H9 (cell line): ENCODE data around the gene FADS3. TPM values are rescaled to one million over a fixed set of nuclear protein-coding genes. Genes with fewer than 3 reads are reported as not detected.
A peak's percentile ranks its signal among the peaks of the same experiment; 100 is the strongest.

Source experiments
- DNase-seq: peaks from one replicate; pipeline ENCODE4 v3.0.0-alpha.2; 2017
- H2AFZ ChIP-seq: one replicate; pipeline ENCODE4 v1.6.1; 2013; ENCODE audit warnings: mild to moderate bottlenecking, low read length, control low read depth, moderate library complexity
- H2AK5ac ChIP-seq: 2 replicates; pipeline ENCODE4 v1.6.1; 2013; ENCODE audit warnings: low read length, control low read depth, mixed read lengths; ENCODE audit not compliant: insufficient read length
- H2BK120ac ChIP-seq: one replicate; pipeline ENCODE4 v1.6.1; 2013; ENCODE audit warnings: low read depth, mild to moderate bottlenecking, low read length, control low read depth, inconsistent platforms; ENCODE audit not compliant: poor library complexity, severe bottlenecking
- H2BK12ac ChIP-seq: 2 replicates; pipeline ENCODE4 v1.6.1; 2013; ENCODE audit warnings: low read length, control low read depth, mixed read lengths, low read depth; ENCODE audit not compliant: insufficient read length
- H2BK15ac ChIP-seq: 2 replicates; pipeline ENCODE4 v1.6.1; 2013; ENCODE audit warnings: low read depth, low read length, control low read depth
- H2BK20ac ChIP-seq: one replicate; pipeline ENCODE4 v1.6.1; 2013; ENCODE audit warnings: low read depth, mild to moderate bottlenecking, low read length, control low read depth, inconsistent platforms; ENCODE audit not compliant: poor library complexity, severe bottlenecking
- H2BK5ac ChIP-seq: 2 replicates; pipeline ENCODE4 v1.6.1; 2013; ENCODE audit warnings: low read length, control low read depth, mixed read lengths; ENCODE audit not compliant: insufficient read length
- H3K14ac ChIP-seq: 2 replicates; pipeline ENCODE4 v1.6.1; 2013; ENCODE audit warnings: low read length, control low read depth; ENCODE audit not compliant: insufficient read depth
- H3K18ac ChIP-seq: 2 replicates; pipeline ENCODE4 v1.6.1; 2013; ENCODE audit warnings: low read depth, mild to moderate bottlenecking, mixed read lengths, low read length, control low read depth; ENCODE audit not compliant: insufficient read length
- H3K23ac ChIP-seq: 2 replicates; pipeline ENCODE4 v1.6.1; 2013; ENCODE audit warnings: low read length, control low read depth, mixed read lengths, low read depth; ENCODE audit not compliant: insufficient read length
- H3K23me2 ChIP-seq: 2 replicates; pipeline ENCODE4 v1.6.1; 2013; ENCODE audit warnings: low read depth, mild to moderate bottlenecking, mixed read lengths, low read length, control low read depth; ENCODE audit not compliant: insufficient read length, poor library complexity, severe bottlenecking
- H3K27ac ChIP-seq: 2 replicates; pipeline ENCODE4 v1.5.1; 2013; ENCODE audit warnings: low read length, control low read depth, mixed read lengths, low read depth; ENCODE audit not compliant: insufficient read length
- H3K27me3 ChIP-seq: 2 replicates; pipeline ENCODE4 v1.6.1; 2013; ENCODE audit warnings: low read length, control low read depth, inconsistent platforms; ENCODE audit not compliant: insufficient read depth
- H3K4ac ChIP-seq: 2 replicates; pipeline ENCODE4 v1.6.1; 2013; ENCODE audit warnings: low read depth, mild to moderate bottlenecking, control low read depth, inconsistent platforms, low read length, moderate library complexity
- H3K4me1 ChIP-seq: 2 replicates; pipeline ENCODE4 v1.6.1; 2013; ENCODE audit warnings: low read length, control low read depth, inconsistent platforms; ENCODE audit not compliant: insufficient read depth
- H3K4me2 ChIP-seq: 2 replicates; pipeline ENCODE4 v1.6.1; 2013; ENCODE audit warnings: low read length, control low read depth, mixed read lengths; ENCODE audit not compliant: insufficient read length, insufficient read depth
- H3K56ac ChIP-seq: 2 replicates; pipeline ENCODE4 v1.6.1; 2013; ENCODE audit warnings: low read depth, mild to moderate bottlenecking, mixed read lengths, low read length, control low read depth; ENCODE audit not compliant: insufficient read length
- H3K79me1 ChIP-seq: 2 replicates; pipeline ENCODE4 v1.6.1; 2013; ENCODE audit warnings: low read depth, mild to moderate bottlenecking, moderate library complexity, low read length, control low read depth, inconsistent platforms; ENCODE audit not compliant: insufficient read depth, poor library complexity, severe bottlenecking
- H3K79me2 ChIP-seq: 2 replicates; pipeline ENCODE4 v1.6.1; 2013; ENCODE audit warnings: low read length, control low read depth, inconsistent platforms; ENCODE audit not compliant: insufficient read depth
- H3K9ac ChIP-seq: 2 replicates; pipeline ENCODE4 v1.6.1; 2013; ENCODE audit warnings: low read length, control low read depth, mixed read lengths; ENCODE audit not compliant: insufficient read length; ENCODE audit errors: extremely low read depth
- H3K9me3 ChIP-seq: one replicate; pipeline ENCODE4 v1.6.1; 2013; ENCODE audit warnings: low read depth, low read length, inconsistent platforms; ENCODE audit not compliant: control insufficient read depth
- H3T11ph ChIP-seq: one replicate; pipeline ENCODE4 v1.6.1; 2013; ENCODE audit warnings: mild to moderate bottlenecking, low read length, control low read depth, inconsistent platforms
- H4K20me1 ChIP-seq: one replicate; pipeline ENCODE4 v1.6.1; 2013; ENCODE audit not compliant: control insufficient read depth, insufficient read length, insufficient read depth
- H4K5ac ChIP-seq: 2 replicates; pipeline ENCODE4 v1.6.1; 2013; ENCODE audit warnings: low read depth, mild to moderate bottlenecking, mixed read lengths, low read length, control low read depth; ENCODE audit not compliant: insufficient read length
- H4K8ac ChIP-seq: replicated peaks from 2 replicates; pipeline ENCODE4 v1.6.1; 2013; ENCODE audit warnings: low read length, control low read depth, mixed read lengths, low read depth; ENCODE audit not compliant: insufficient read length
- H4K91ac ChIP-seq: 2 replicates; pipeline ENCODE4 v1.6.1; 2013; ENCODE audit warnings: low read depth, mild to moderate bottlenecking, moderate library complexity, mixed read lengths, low read length, control low read depth; ENCODE audit not compliant: insufficient read length
- H3K27ac Mint-ChIP-seq, 3 experiments: 2 replicates in 2 of 3; 3 replicates in 1 of 3; pipeline ENCODE4 v1.8.0; 2020 to 2021; ENCODE audit warnings: mixed read lengths in 3 of 3, mild to moderate bottlenecking in 1 of 3, moderate library complexity in 1 of 3
- H3K27me3 Mint-ChIP-seq: 2 replicates; pipeline ENCODE4 v1.8.0; 2021; ENCODE audit warnings: low read depth, mild to moderate bottlenecking, moderate library complexity, mixed read lengths
- H3K36me3 Mint-ChIP-seq, 3 experiments: 2 replicates in 2 of 3; 3 replicates in 1 of 3; pipeline ENCODE4 v1.8.0; 2020 to 2021; ENCODE audit warnings: low read depth in 3 of 3, mixed read lengths in 3 of 3; ENCODE audit not compliant: insufficient read depth in 1 of 3
- H3K4me1 Mint-ChIP-seq, 2 experiments: 2 replicates each; pipeline ENCODE4 v1.8.0; 2020; ENCODE audit warnings: mixed read lengths in 2 of 2
- H3K4me3 Mint-ChIP-seq, 2 experiments: 2 replicates in 1 of 2; 3 replicates in 1 of 2; pipeline ENCODE4 v1.8.0; 2020 to 2021; ENCODE audit warnings: mild to moderate bottlenecking in 2 of 2, mixed read lengths in 2 of 2, moderate library complexity in 1 of 2
- H3K9me3 Mint-ChIP-seq, 2 experiments: 2 replicates in 1 of 2; 3 replicates in 1 of 2; pipeline ENCODE4 v1.8.0; 2020; ENCODE audit warnings: mild to moderate bottlenecking in 2 of 2, mixed read lengths in 2 of 2, moderate library complexity in 1 of 2
- WGBS: extraction: QIAGEN DNeasy Blood & Tissue Kit; methylation state at CpG from one replicate; pipeline ENCODE4 v1.1.7; 2013; ENCODE audit warnings: missing lambda C conversion rate, low lambda C conversion rate, mixed read lengths; ENCODE audit not compliant: insufficient read length; ENCODE audit errors: extremely low coverage; 5-methylcytosine and 5-hydroxymethylcytosine counted together
- total RNA-seq: library from RNA; stranded (reverse); gene quantifications from 2 replicates; pipeline ENCODE4 v1.2.1, GENCODE V29; 2021
- TF ChIP-seq, protein P1 (sequence below): fragments of 200-600 bp; sonication (generic); conservative IDR thresholded peaks from 3 replicates; pipeline ENCODE4 v1.8.0; 2021; ENCODE audit warnings: antibody characterized with exemption, mild to moderate bottlenecking

Gene FADS3
- total RNA-seq, 1 experiment from 2014 or later = 34.9 TPM

DNA sequence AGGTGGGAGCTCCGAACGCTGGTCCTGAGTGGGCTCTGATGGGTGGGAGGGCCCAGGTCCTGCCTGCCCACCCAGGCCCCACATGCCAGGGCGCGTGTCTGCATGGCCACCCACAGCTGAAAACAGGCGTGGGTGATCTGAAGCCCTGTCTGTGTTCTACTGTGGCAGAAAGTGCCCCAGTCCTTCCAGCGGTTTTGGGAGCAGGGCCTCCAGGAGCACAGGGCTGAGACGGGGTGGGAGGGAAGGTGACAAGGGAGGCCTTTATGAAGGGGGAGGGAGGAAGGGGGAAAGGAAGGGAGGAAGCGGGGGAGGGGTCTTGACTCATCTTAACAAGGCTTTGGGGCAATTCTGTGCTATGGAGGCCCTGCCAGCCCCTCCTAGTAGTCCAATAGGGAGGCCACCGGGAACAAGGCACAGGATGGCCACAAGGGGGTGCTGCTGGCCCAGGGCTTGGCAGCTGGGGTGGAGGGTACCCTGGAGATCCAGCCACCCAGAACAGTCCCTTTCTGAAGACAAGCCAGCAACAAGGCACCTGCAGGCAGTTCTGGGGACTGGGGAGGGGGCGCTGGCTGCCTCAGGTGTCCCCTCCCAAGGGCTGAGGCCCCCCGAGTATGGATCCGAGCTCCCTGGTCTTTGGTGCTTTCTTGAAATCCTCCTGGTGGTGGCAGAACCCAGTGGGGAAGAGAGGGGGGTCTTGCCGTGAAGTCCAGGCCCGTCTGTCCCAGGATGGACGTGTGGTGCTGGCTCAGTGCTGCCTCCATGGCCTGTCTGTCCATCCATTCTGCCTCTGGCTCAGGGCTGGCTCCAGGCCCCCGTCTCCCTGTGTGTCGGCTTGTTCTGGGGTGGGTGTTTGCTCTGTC is 6.3 kb upstream of the FADS3 start:
- Histone ChIP-seq H3K27me3 (no peaks in the 10 kb centered on the region), H3K4ac (no peak overlapping the region), H3K79me1 (no peaks in the 10 kb centered on the region), H2AFZ (no peak overlapping the region), H2BK120ac (no peak overlapping the region), H2BK12ac (no peak overlapping the region), H3K18ac (no peak overlapping the region), H3K56ac (no peak overlapping the region), H2BK15ac (no peak overlapping the region), H3K23me2 (no peaks in the 10 kb centered on the region), H2BK5ac (no peak overlapping the region), H3K4me1 (no peaks in the 10 kb centered on the region), H3K27ac (no peak overlapping the region), H3K14ac (no peak overlapping the region), H3K79me2 (no peaks in the 10 kb centered on the region), H2BK20ac (no peak overlapping the region), H3T11ph (no peak overlapping the region), H3K23ac (no peak overlapping the region), H4K20me1 (no peaks in the 10 kb centered on the region), H4K91ac (no peak overlapping the region), H4K5ac (no peak overlapping the region), H4K8ac (no peak overlapping the region), H3K9ac (no peak overlapping the region), H3K4me2 (no peak overlapping the region), H2AK5ac (no peak overlapping the region), H3K9me3 (no peaks in the 10 kb centered on the region)
- Mint-ChIP-seq H3K36me3 (no peaks in the 10 kb centered on the region), H3K27me3 (no peaks in the 10 kb centered on the region; the same call in none of the 2 replicates), H3K4me3 (no peak overlapping the region), H3K27ac (no peak overlapping the region), H3K9me3 (no peaks in the 10 kb centered on the region), H3K4me1 (peaks cover 0 to 21% of the 10 kb centered on the region in 2 experiments; a peak in 3 of 4 replicates)
- TF ChIP-seq, protein P1, sequence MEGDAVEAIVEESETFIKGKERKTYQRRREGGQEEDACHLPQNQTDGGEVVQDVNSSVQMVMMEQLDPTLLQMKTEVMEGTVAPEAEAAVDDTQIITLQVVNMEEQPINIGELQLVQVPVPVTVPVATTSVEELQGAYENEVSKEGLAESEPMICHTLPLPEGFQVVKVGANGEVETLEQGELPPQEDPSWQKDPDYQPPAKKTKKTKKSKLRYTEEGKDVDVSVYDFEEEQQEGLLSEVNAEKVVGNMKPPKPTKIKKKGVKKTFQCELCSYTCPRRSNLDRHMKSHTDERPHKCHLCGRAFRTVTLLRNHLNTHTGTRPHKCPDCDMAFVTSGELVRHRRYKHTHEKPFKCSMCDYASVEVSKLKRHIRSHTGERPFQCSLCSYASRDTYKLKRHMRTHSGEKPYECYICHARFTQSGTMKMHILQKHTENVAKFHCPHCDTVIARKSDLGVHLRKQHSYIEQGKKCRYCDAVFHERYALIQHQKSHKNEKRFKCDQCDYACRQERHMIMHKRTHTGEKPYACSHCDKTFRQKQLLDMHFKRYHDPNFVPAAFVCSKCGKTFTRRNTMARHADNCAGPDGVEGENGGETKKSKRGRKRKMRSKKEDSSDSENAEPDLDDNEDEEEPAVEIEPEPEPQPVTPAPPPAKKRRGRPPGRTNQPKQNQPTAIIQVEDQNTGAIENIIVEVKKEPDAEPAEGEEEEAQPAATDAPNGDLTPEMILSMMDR = peak; percentile 96
- peak; percentile 89 for DNase-seq
- no CpG with 5 or more reads among the region's 17 CpGs for WGBS
